SK-N-SH (cell line): ENCODE data around the gene AGK.

Source experiments
- CTCF ChIP-seq: fragments of 200-600 bp; sonication (generic); IDR thresholded peaks from 2 replicates; pipeline ENCODE4 v1.6.1; 2017; ENCODE audit warnings: antibody characterized with exemption, mild to moderate bottlenecking, moderate library complexity
- ELF1 ChIP-seq: IDR thresholded peaks from 2 replicates; pipeline ENCODE4 v1.4.0; 2012
- EP300 ChIP-seq, 2 experiments: IDR thresholded peaks; 2 replicates each; pipeline versions ENCODE4 v1.4.0 to v1.6.1; 2012; ENCODE audit warnings: borderline replicate concordance in 1 of 2, low read depth in 1 of 2, low read length in 1 of 2
- JUND ChIP-seq: IDR thresholded peaks from 2 replicates; pipeline ENCODE4 v1.4.0; 2012
- MAX ChIP-seq: IDR thresholded peaks from 2 replicates; pipeline ENCODE4 v1.4.0; 2012; ENCODE audit warnings: low read depth
- MXI1 ChIP-seq: IDR thresholded peaks from 2 replicates; pipeline ENCODE4 v1.6.1; 2012; ENCODE audit warnings: mild to moderate bottlenecking, low read depth, low read length, improper control_type of control experiment
- NRF1 ChIP-seq: IDR thresholded peaks from 2 replicates; pipeline ENCODE4 v1.6.1; 2012; ENCODE audit warnings: low read depth, mild to moderate bottlenecking, low read length
- POLR2AphosphoS5 ChIP-seq: IDR thresholded peaks from 2 replicates; pipeline ENCODE4 v1.6.1; 2012; ENCODE audit warnings: low read depth, low read length
- RAD21 ChIP-seq: IDR thresholded peaks from 2 replicates; pipeline ENCODE4 v1.6.1; 2012; ENCODE audit warnings: mild to moderate bottlenecking, low read length
- RCOR1 ChIP-seq: fragments of 150-350 bp; IDR thresholded peaks from 2 replicates; pipeline ENCODE4 v1.6.1; 2017; ENCODE audit warnings: antibody characterized with exemption, low read length
- SIN3A ChIP-seq: IDR thresholded peaks from 2 replicates; pipeline ENCODE4 v1.6.1; 2012; ENCODE audit warnings: low read depth, mild to moderate bottlenecking, low read length, moderate library complexity, borderline replicate concordance
- SMC3 ChIP-seq: IDR thresholded peaks from 2 replicates; pipeline ENCODE4 v1.6.1; 2012; ENCODE audit warnings: low read depth, low read length, improper control_type of control experiment
- TAF1 ChIP-seq: IDR thresholded peaks from 2 replicates; pipeline ENCODE4 v1.6.1; 2012; ENCODE audit warnings: low read depth, mild to moderate bottlenecking, low read length, moderate library complexity, borderline replicate concordance

- TF ChIP-seq EP300 (IDR thresholded peaks at IDR 0.05; ENCODE audit: borderline replicate concordance in 1 of 2, low read depth in 1 of 2, low read length in 1 of 2) (no peak), TAF1 (no peak), CTCF (no peak), MAX (no peak), SIN3A (no peak), ELF1 (no peak), MXI1 (no peak), RCOR1 (no peak), POLR2AphosphoS5 (no peak), NRF1 (no peak), JUND (no peak), SMC3 (no peak), RAD21 (no peak)
Measured at GRCh38 chr7:141693082-141693481, 141.9 kb downstream of the AGK start.
